ENCODE measurements around the gene PERM1. TPM values are rescaled to one million over a fixed set of nuclear protein-coding genes. Genes with fewer than 3 reads are reported as not detected.
A peak's percentile ranks its signal among the peaks of the same experiment; 100 is the strongest.
"Not testable (repeated sequence)": the region's sequence is repeated elsewhere in the genome, so short reads cannot be mapped to it uniquely, and the experiment has no call there.

Gene PERM1
- polyA plus RNA-seq, 5 donors = 0.14 to 0.55 (median 0.19) TPM

- DNase-seq = no peak
These were observed 33.1 kb upstream of the PERM1 start for GRCh38 chr1:1014799-1015681.

- no peak for DNase-seq
These were observed 32.2 kb upstream of the PERM1 start for GRCh38 chr1:1013922-1014648.

GRCh38 chr1:1013105-1013921 lies 31.4 kb upstream of the PERM1 start, which contains the start of gene ISG15:
TSS of gene ISG15 (plus strand) at chr1:1013497. CDS start at chr1:1013574, 77 bp downstream.
- DNase-seq = peak; percentile 88 to 89

GRCh38 chr1:1012736-1013104 lies 30.8 kb upstream of the PERM1 start:
- not testable (repeated sequence) for DNase-seq

- DNase-seq = no peak
These were observed 29.6 kb upstream of the PERM1 start for GRCh38 chr1:1011396-1011949.

GRCh38 chr1:1010131-1010530 lies 28.2 kb upstream of the PERM1 start:
- not testable (repeated sequence) for DNase-seq

GRCh38 chr1:1006305-1007159 lies 24.6 kb upstream of the PERM1 start:
- DNase-seq = no peak

- no peak for DNase-seq
These were observed 23.9 kb upstream of the PERM1 start for GRCh38 chr1:1005774-1006304.

- peak; percentile 53 to 56 for DNase-seq
These were observed 23.1 kb upstream of the PERM1 start for GRCh38 chr1:1004780-1005697.

- DNase-seq = no peak
These were observed 22.5 kb upstream of the PERM1 start for GRCh38 chr1:1004420-1004779.

GRCh38 chr1:1003618-1004419 lies 21.9 kb upstream of the PERM1 start:
- DNase-seq = no peak

GRCh38 chr1:1001057-1001783 lies 19.3 kb upstream of the PERM1 start:
- DNase-seq = no peak

GRCh38 chr1:1000357-1001056 lies 18.6 kb upstream of the PERM1 start:
- DNase-seq = peak; percentile 83 to 84

- peak; percentile 88 to 89 for DNase-seq
These were observed 17.9 kb upstream of the PERM1 start, which contains the start of gene HES4 for GRCh38 chr1:999725-1000356. TSS of gene HES4 (minus strand) at chr1:1000097. CDS start at chr1:999973, 124 bp downstream.

GRCh38 chr1:998995-999724 lies 17.3 kb upstream of the PERM1 start:
- DNase-seq = no peak

GRCh38 chr1:998745-998994 lies 16.8 kb upstream of the PERM1 start:
- DNase-seq = no peak

Data from right lung (tissue), 5 donors.